Uterus (tissue), 2 donors: ENCODE measurements around the gene CCDC141.

ENCODE experiments used
- POLR2A ChIP-seq, 2 donors: fragments of 450-650 bp; IDR thresholded peaks; one replicate each; pipeline ENCODE4 v1.6.1; 2016; ENCODE audit warnings: antibody characterized with exemption in 2 of 2, mild to moderate bottlenecking in 1 of 2, moderate library complexity in 1 of 2
- TF ChIP-seq, protein P1 (sequence below), 4 experiments: fragments of 200-600 bp in 2 of 4; fragments of 450-650 bp in 2 of 4; sonication (generic) in 2 of 4; IDR thresholded peaks; one replicate each; pipeline ENCODE4 v1.5.1; 2016 to 2019; ENCODE audit warnings: antibody characterized with exemption in 4 of 4, mild to moderate bottlenecking in 2 of 4, moderate library complexity in 1 of 4

DNA sequence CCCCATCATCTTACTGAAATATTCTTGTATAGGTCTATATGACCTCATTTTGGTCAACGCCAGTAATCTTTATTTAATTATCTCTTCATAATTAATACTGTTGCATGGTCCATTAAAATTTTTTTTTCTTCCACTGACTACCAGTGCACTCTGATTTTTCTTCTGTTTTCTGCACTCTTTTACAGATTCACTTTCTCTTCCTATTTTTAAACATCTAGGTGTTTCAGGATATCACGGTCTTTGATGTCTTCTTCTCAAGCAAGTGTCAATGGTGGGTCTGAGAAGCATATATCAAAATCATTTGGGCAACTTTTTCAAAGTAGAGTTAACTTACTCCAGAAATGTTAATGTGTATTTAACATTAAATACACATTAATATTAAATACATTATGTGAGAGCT, 51.4 kb downstream of the CCDC141 start:
- no peak for TF ChIP-seq POLR2A (IDR thresholded peaks at IDR 0.05)
- TF ChIP-seq, protein P1, sequence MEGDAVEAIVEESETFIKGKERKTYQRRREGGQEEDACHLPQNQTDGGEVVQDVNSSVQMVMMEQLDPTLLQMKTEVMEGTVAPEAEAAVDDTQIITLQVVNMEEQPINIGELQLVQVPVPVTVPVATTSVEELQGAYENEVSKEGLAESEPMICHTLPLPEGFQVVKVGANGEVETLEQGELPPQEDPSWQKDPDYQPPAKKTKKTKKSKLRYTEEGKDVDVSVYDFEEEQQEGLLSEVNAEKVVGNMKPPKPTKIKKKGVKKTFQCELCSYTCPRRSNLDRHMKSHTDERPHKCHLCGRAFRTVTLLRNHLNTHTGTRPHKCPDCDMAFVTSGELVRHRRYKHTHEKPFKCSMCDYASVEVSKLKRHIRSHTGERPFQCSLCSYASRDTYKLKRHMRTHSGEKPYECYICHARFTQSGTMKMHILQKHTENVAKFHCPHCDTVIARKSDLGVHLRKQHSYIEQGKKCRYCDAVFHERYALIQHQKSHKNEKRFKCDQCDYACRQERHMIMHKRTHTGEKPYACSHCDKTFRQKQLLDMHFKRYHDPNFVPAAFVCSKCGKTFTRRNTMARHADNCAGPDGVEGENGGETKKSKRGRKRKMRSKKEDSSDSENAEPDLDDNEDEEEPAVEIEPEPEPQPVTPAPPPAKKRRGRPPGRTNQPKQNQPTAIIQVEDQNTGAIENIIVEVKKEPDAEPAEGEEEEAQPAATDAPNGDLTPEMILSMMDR (IDR thresholded peaks at IDR 0.05): no peak
